ENCODE data around the gene TEKT3. TPM values are rescaled to one million over a fixed set of nuclear protein-coding genes. Genes with fewer than 3 reads are reported as not detected.

TEKT3 gene
- total RNA-seq, 4 donors from 2014 or later: 0.83 TPM; not detected in 3

- intact Hi-C loops (cut with DNase I): no loop called here
- no peak for TF ChIP-seq CTCF (IDR thresholded peaks at IDR 0.05)
- no peak for TF ChIP-seq POLR2A (IDR thresholded peaks at IDR 0.05)
- Histone ChIP-seq H3K36me3 (no peaks in the 10 kb centered on the region), H3K27ac (no peak overlapping the region), H3K4me1 (no peaks in the 10 kb centered on the region), H3K4me3 (no peak overlapping the region), H3K27me3 (no peaks in the 10 kb centered on the region), H3K9me3 (no peaks in the 10 kb centered on the region)
- DNase-seq: no peak
- 80 to 89% methylated on average over 3 of the region's 3 CpGs for WGBS, 2 donors
Observed at GRCh38 chr17:15364615-15365014, 23.2 kb upstream of the TEKT3 start.

GRCh38 chr17:15363702-15364101, 22.3 kb upstream of the TEKT3 start:
- no peaks in the 10 kb centered on the region for H3K36me3 ChIP-seq
- DNase-seq: no peak
- no peak overlapping the region for H3K4me3 ChIP-seq
- WGBS, 2 donors: 59 to 82% methylated on average over 5 of the region's 6 CpGs
- no peak overlapping the region for H3K27ac ChIP-seq
- no peaks in the 10 kb centered on the region for H3K4me1 ChIP-seq
- no peaks in the 10 kb centered on the region for H3K9me3 ChIP-seq
- H3K27me3 ChIP-seq: no peaks in the 10 kb centered on the region
- no peak for TF ChIP-seq CTCF (IDR thresholded peaks at IDR 0.05)
- no peak for TF ChIP-seq POLR2A (IDR thresholded peaks at IDR 0.05)
- intact Hi-C loops (cut with DNase I): no loop called here

- no peak for TF ChIP-seq CTCF (IDR thresholded peaks at IDR 0.05)
- no peak for TF ChIP-seq POLR2A (IDR thresholded peaks at IDR 0.05)
- no peak overlapping the region for H3K27ac ChIP-seq
- intact Hi-C loops (cut with DNase I): no loop called here
Observed at GRCh38 chr17:15361592-15361991, 20.2 kb upstream of the TEKT3 start.

GRCh38 chr17:15361151-15361550, 19.8 kb upstream of the TEKT3 start:
- Histone ChIP-seq H3K9me3 (no peaks in the 10 kb centered on the region), H3K4me3 (no peak overlapping the region), H3K27ac (no peak overlapping the region), H3K4me1 (no peaks in the 10 kb centered on the region), H3K36me3 (no peaks in the 10 kb centered on the region), H3K27me3 (no peaks in the 10 kb centered on the region)
- intact Hi-C loops (cut with DNase I): no loop called here
- WGBS, 2 donors: 72 to 73% methylated on average over 7 of the region's 7 CpGs
- no peak for TF ChIP-seq CTCF (IDR thresholded peaks at IDR 0.05)
- no peak for TF ChIP-seq POLR2A (IDR thresholded peaks at IDR 0.05)
- no peak for DNase-seq

More at GRCh38 chr17:15361592-15361991, 20.2 kb upstream of the TEKT3 start:
- no peaks in the 10 kb centered on the region for H3K36me3 ChIP-seq
- 53 to 69% methylated on average over 2 of the region's 2 CpGs for WGBS, 2 donors
- H3K4me3 ChIP-seq: no peak overlapping the region
- H3K4me1 ChIP-seq: no peaks in the 10 kb centered on the region
- no peaks in the 10 kb centered on the region for H3K27me3 ChIP-seq
- DNase-seq: no peak
- H3K9me3 ChIP-seq: no peaks in the 10 kb centered on the region

GRCh38 chr17:15354256-15354655, 12.9 kb upstream of the TEKT3 start:
- H3K36me3 ChIP-seq: no peaks in the 10 kb centered on the region
- TF ChIP-seq POLR2A (IDR thresholded peaks at IDR 0.05): no peak
- H3K9me3 ChIP-seq: no peaks in the 10 kb centered on the region
- DNase-seq: no peak
- intact Hi-C loops (cut with DNase I): no loop called here
- 83% methylated on average over 2 to 3 of the region's 3 CpGs for WGBS, 2 donors
- no peak overlapping the region for H3K4me3 ChIP-seq
- H3K27me3 ChIP-seq: peaks cover 0 to 5% (median 0%) of the 10 kb centered on the region in 4 donors
- H3K27ac ChIP-seq: no peak overlapping the region
- H3K4me1 ChIP-seq: peaks cover 4 to 17% (median 10%) of the 10 kb centered on the region in 3 donors

DNA sequence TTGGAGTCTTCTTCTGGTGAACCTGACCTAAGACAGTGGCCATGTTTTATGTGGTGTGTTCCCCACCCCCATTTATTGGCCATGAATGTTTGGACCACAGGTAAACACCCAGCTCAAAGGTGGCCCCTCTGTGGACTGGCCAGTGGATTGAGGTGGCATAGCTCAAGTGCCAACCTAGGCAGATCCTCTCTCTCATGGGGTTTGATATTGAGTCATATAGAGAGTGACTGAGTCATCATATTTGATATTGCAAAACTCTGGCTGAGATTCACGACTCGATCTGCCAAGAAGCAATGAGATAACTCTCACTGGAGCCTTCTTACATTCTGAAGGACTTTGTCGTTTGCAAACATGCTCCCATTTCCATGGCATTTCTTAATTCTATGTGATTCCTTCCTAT, 10.5 kb upstream of the TEKT3 start:
- H3K27me3 ChIP-seq: peaks cover 0 to 5% (median 0%) of the 10 kb centered on the region in 4 donors
- H3K27ac ChIP-seq: peak overlapping the region; percentile 34 to 85 (median 75)
- H3K4me1 ChIP-seq: peaks cover 11 to 28% (median 14%) of the 10 kb centered on the region in 3 donors
- intact Hi-C loops (cut with DNase I): no loop called here
- H3K9me3 ChIP-seq: no peaks in the 10 kb centered on the region
- TF ChIP-seq POLR2A (IDR thresholded peaks at IDR 0.05) (no peak), CTCF (IDR thresholded peaks at IDR 0.05) (no peak)
- no peak for DNase-seq
- 18 to 33% methylated on average over 3 of the region's 3 CpGs for WGBS, 2 donors
- no peak overlapping the region for H3K4me3 ChIP-seq
- H3K36me3 ChIP-seq: no peaks in the 10 kb centered on the region

Measured in esophagus squamous epithelium (tissue), 5 donors.